Lower lobe of right lung (tissue), 2 donors: ENCODE results near the gene LYPD3. TPM values are rescaled to one million over a fixed set of nuclear protein-coding genes. Genes with fewer than 3 reads are reported as not detected.

Source experiments
- ATAC-seq, 2 donors: fragments of 200-7000 bp; cut with Tn5 transposase; one replicate each; pipeline ENCODE4 v1.9.1; 2020 to 2022; ENCODE audit warnings: mild to moderate bottlenecking in 2 of 2, moderate library complexity in 2 of 2
- DNase-seq: peaks from one replicate; pipeline ENCODE4 v3.0.0-alpha.2; 2020
- H3K27ac ChIP-seq: fragments of 200-600 bp; one replicate; pipeline ENCODE4 v1.8.0; 2022
- H3K27me3 ChIP-seq: fragments of 200-600 bp; one replicate; pipeline ENCODE4 v1.8.0; 2022; ENCODE audit warnings: low read depth
- H3K36me3 ChIP-seq: fragments of 200-600 bp; one replicate; pipeline ENCODE4 v1.8.0; 2022; ENCODE audit warnings: mild to moderate bottlenecking
- H3K4me1 ChIP-seq: fragments of 200-600 bp; one replicate; pipeline ENCODE4 v1.8.0; 2022
- H3K4me3 ChIP-seq: fragments of 200-600 bp; one replicate; pipeline ENCODE4 v1.8.0; 2022; ENCODE audit warnings: mild to moderate bottlenecking
- H3K9me3 ChIP-seq: fragments of 200-600 bp; one replicate; pipeline ENCODE4 v1.8.0; 2022
- intact Hi-C: fragments of 100-400 bp; cut with DNase I; formaldehyde crosslinking; loops from one replicate; pipeline ENCODE4 v1.11.0; 2022
- total RNA-seq: library from RNA; stranded (reverse); fragmentation: NEBNext Ultra II Directional; extraction: Animal tissue kit (Norgen Biotek cat#: 25700); gene quantifications from one replicate; pipeline ENCODE4 v1.2.1, GENCODE V29; 2021
- TF ChIP-seq, protein P1 (sequence below): fragments of 200-600 bp; IDR thresholded peaks from one replicate; pipeline ENCODE4 v1.8.0; 2022; ENCODE audit warnings: antibody characterized with exemption, mild to moderate bottlenecking
- donor health status: DM: no; HTN: yes; CAD: no; lungs with severe emphysema.

The LYPD3 gene
- total RNA-seq, 1 donor from 2014 or later: 0.74 TPM

DNA sequence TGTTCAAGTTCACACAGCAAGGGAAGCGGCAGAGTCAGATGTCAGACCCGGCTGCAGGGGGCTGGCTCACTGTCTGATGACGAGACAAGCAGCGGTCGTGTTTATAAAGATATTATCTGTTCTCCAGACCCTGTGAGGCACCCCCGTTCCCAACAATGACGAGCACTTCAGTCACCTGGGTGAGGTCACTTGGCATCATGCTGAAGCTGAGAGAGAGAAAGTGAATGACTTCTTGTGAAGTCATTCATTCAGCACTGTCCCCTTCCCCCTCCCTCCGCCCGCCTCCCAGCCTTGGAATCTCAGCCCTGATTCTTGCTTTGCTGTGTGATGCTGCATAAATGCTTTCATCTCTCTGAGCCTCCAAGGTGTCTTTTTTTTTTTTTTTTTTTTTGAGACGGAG, 4.9 kb upstream of the LYPD3 start:
- DNase-seq (no peak), ATAC-seq (no peak)
- no peaks in the 10 kb centered on the region for H3K9me3 ChIP-seq
- H3K27me3 ChIP-seq: no peaks in the 10 kb centered on the region
- H3K27ac ChIP-seq: no peak overlapping the region
- peaks cover 7% of the 10 kb centered on the region for H3K4me1 ChIP-seq
- intact Hi-C loops: no loop called here
- H3K36me3 ChIP-seq: no peaks in the 10 kb centered on the region
- TF ChIP-seq, protein P1, sequence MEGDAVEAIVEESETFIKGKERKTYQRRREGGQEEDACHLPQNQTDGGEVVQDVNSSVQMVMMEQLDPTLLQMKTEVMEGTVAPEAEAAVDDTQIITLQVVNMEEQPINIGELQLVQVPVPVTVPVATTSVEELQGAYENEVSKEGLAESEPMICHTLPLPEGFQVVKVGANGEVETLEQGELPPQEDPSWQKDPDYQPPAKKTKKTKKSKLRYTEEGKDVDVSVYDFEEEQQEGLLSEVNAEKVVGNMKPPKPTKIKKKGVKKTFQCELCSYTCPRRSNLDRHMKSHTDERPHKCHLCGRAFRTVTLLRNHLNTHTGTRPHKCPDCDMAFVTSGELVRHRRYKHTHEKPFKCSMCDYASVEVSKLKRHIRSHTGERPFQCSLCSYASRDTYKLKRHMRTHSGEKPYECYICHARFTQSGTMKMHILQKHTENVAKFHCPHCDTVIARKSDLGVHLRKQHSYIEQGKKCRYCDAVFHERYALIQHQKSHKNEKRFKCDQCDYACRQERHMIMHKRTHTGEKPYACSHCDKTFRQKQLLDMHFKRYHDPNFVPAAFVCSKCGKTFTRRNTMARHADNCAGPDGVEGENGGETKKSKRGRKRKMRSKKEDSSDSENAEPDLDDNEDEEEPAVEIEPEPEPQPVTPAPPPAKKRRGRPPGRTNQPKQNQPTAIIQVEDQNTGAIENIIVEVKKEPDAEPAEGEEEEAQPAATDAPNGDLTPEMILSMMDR: no peak
- no peak overlapping the region for H3K4me3 ChIP-seq

DNA sequence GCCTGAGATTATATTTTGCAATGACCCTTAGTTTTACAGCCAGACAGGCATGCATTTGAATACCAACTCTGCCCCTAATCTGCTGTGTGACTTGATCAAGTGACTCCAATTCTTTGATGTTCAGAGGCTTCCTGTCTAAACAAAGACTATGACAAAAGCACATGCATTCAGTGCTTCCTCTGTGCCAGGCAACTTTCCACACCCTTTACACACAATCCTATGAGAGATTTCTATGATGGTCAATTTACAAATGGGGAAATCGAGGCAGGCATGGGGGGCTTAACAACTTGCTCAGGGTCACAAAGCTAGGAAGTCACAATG, 3.7 kb upstream of the LYPD3 start:
- peaks cover 7% of the 10 kb centered on the region for H3K4me1 ChIP-seq
- no peak for DNase-seq
- no peaks in the 10 kb centered on the region for H3K27me3 ChIP-seq
- no peaks in the 10 kb centered on the region for H3K9me3 ChIP-seq
- intact Hi-C loops: no loop called here
- H3K4me3 ChIP-seq: no peak overlapping the region
- H3K27ac ChIP-seq: no peak overlapping the region
- H3K36me3 ChIP-seq: no peaks in the 10 kb centered on the region
- TF ChIP-seq, protein P1: no peak
- ATAC-seq: no peak

DNA sequence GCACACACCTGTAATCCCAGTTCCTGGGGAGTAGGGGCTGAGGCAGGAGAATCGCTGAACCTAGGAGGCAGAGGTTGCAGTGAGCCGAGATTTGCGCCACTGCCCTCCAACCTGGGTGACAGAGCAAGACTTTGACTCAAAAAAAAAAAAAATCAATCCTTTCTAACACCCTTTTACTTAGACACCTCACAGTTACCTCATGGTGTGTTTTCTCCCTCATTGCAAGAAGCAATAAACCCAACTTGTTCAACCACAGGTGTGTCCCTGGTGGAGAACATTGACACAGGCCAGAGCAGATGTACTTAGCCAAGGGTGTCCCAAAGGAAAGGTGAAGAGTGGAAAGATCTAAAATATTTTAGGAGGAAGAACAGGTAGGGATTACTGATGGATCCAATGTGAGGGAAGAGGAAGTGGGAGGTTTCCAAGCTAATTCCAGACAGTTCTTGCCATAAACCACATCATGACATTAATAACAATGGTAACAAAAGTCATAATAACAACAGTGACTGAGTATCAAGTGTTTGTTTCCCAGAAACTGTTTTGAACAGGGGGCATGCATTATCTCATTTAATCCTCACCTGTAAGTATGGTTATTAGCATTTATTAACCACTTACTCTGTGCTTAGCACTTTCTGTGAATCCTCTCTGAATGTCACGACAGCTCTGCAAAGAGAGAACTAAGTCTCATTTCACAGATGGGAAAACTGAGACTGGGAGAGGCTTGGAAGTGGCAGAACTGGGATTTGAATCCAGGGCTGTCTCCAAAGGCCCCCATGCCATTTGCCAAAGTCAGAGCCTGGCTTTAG, 3.1 kb upstream of the LYPD3 start:
- DNase-seq (no peak), ATAC-seq (no peak)
- intact Hi-C loops: no loop called here
- H3K27ac ChIP-seq: no peak overlapping the region
- H3K36me3 ChIP-seq: no peaks in the 10 kb centered on the region
- no peaks in the 10 kb centered on the region for H3K9me3 ChIP-seq
- H3K4me1 ChIP-seq: peaks cover 10% of the 10 kb centered on the region
- TF ChIP-seq, protein P1: no peak
- no peak overlapping the region for H3K4me3 ChIP-seq
- no peaks in the 10 kb centered on the region for H3K27me3 ChIP-seq

DNA sequence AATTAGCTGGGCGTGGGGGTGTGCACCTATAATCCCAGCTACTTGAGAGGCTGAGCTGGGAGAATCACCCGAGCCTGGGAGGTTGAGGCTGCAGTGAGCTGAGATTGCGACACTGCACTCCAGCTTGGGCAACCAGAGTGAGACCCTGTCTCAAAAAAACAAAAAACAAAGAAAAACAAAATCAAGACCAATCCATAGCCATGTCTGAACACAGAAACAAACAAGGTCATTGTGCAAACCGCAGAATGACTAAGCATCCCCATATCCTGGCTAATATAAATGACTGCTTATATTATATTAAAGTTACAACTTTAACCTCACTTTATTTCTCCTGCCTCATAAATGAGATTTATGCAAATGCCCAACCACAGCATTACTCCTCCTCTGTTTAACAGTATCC, 2.3 kb upstream of the LYPD3 start:
- H3K9me3 ChIP-seq: no peaks in the 10 kb centered on the region
- no peak overlapping the region for H3K27ac ChIP-seq
- H3K4me1 ChIP-seq: peaks cover 13% of the 10 kb centered on the region
- H3K27me3 ChIP-seq: no peaks in the 10 kb centered on the region
- ATAC-seq (no peak), DNase-seq (no peak)
- intact Hi-C loops: no loop called here
- TF ChIP-seq, protein P1: no peak
- no peak overlapping the region for H3K4me3 ChIP-seq
- no peaks in the 10 kb centered on the region for H3K36me3 ChIP-seq

DNA sequence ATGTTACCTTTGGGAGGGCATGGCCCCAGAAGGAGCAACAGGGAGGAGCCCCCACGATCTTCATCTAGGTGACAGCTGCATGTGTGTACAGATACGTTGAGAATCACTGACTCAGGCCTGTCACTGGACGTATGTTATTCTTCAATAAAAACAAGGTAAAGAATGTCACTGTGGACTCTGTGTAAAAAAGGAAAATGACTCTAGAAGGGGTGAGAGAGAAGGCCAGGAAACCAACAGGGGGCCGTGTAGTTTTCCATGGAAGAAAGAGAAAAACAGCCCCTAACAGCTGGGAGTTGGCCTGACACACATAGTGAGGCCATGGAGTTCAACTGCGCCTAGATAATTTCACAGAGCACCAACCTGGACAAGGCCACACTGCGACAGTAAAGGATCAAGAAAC, 1.9 kb upstream of the LYPD3 start:
- Histone ChIP-seq H3K9me3 (no peaks in the 10 kb centered on the region), H3K4me1 (peaks cover 14% of the 10 kb centered on the region), H3K4me3 (no peak overlapping the region), H3K36me3 (no peaks in the 10 kb centered on the region), H3K27ac (no peak overlapping the region), H3K27me3 (no peaks in the 10 kb centered on the region)
- intact Hi-C loops: no loop called here
- TF ChIP-seq, protein P1: no peak
- no peak for DNase-seq
- ATAC-seq: no peak
